PC-3 (cell line): ENCODE results near the gene SLC47A2.

Experiments
- EZH2 ChIP-seq: fragments of 300-600 bp; sonication (generic); IDR thresholded peaks from one replicate; pipeline ENCODE4 v1.6.1; 2017; ENCODE audit warnings: antibody characterized with exemption, mild to moderate bottlenecking, low read length; ENCODE audit not compliant: unreplicated experiment
- EZH2phosphoT487 ChIP-seq: fragments of 300-600 bp; sonication (generic); IDR thresholded peaks from 2 replicates; pipeline ENCODE4 v1.6.1; 2018; ENCODE audit warnings: mild to moderate bottlenecking, antibody characterized with exemption, low read length, borderline replicate concordance
- TF ChIP-seq, protein P1 (sequence below): fragments of 300-600 bp; sonication (generic); conservative IDR thresholded peaks from 2 replicates; pipeline ENCODE4 v1.5.1; 2017; ENCODE audit warnings: antibody characterized with exemption, low read depth, mild to moderate bottlenecking, low read length

DNA sequence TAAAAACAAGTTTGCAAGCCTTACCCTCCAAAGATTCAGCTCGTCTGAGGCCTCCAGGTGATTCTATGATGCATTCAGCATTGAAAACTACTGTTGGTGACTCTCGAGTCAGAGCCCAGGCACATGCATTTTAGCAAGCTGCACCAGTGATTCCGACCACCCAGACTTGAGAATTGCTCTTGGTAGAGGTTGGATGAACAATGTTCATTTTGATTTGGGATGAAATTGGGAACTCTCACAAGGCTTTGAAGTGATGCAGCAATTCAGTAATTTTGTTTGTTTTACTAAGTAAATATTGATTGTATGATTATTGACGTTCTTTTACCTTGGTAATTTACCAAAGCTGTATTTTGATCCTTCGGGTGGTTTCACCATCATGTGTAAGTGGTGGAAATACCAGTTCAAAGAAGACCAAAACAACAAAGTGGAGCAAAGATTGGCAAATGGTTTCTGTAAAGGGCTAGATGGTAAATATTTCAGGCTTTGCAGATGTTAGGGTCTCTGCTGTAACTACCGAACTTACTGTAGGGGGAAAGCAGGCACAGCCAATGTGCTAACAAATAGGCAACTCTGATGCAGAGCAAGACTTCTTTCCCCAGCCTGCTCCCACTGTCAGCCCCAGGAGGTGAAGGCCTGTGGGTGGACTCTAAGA lies 56.0 kb downstream of the SLC47A2 start:
- no peak for TF ChIP-seq EZH2phosphoT487
- TF ChIP-seq, protein P1, sequence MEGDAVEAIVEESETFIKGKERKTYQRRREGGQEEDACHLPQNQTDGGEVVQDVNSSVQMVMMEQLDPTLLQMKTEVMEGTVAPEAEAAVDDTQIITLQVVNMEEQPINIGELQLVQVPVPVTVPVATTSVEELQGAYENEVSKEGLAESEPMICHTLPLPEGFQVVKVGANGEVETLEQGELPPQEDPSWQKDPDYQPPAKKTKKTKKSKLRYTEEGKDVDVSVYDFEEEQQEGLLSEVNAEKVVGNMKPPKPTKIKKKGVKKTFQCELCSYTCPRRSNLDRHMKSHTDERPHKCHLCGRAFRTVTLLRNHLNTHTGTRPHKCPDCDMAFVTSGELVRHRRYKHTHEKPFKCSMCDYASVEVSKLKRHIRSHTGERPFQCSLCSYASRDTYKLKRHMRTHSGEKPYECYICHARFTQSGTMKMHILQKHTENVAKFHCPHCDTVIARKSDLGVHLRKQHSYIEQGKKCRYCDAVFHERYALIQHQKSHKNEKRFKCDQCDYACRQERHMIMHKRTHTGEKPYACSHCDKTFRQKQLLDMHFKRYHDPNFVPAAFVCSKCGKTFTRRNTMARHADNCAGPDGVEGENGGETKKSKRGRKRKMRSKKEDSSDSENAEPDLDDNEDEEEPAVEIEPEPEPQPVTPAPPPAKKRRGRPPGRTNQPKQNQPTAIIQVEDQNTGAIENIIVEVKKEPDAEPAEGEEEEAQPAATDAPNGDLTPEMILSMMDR = no peak
- TF ChIP-seq EZH2 = no peak
